Neural cell (in vitro differentiated cells): ENCODE results near the gene P2RX1. TPM values are rescaled to one million over a fixed set of nuclear protein-coding genes. Genes with fewer than 3 reads are reported as not detected.

Experiments
- H2AFZ ChIP-seq: fragments of 200-600, 300-800 bp; sonication (generic), shearing (Covaris generic); 2 replicates; pipeline ENCODE4 v1.6.0; 2014; ENCODE audit warnings: low read depth, mild to moderate bottlenecking, antibody characterized with exemption, low read length, moderate library complexity
- H3F3A ChIP-seq: fragments of 200-600 bp; shearing (Covaris generic); 2 replicates; pipeline ENCODE4 v1.6.1; 2016; ENCODE audit warnings: mild to moderate bottlenecking, moderate library complexity, mixed read lengths, antibody characterized with exemption, low read length; ENCODE audit not compliant: insufficient read depth, poor library complexity, severe bottlenecking
- H3K27ac ChIP-seq: fragments of 200-600, 300-800 bp; sonication (generic), shearing (Covaris generic); 2 replicates; pipeline ENCODE4 v1.5.1; 2014; ENCODE audit warnings: mild to moderate bottlenecking, low read length, moderate library complexity
- H3K27me3 ChIP-seq: fragments of 300-800, 200-600 bp; sonication (generic), shearing (Covaris generic); 2 replicates; pipeline ENCODE4 v1.6.0; 2014; ENCODE audit warnings: mild to moderate bottlenecking, low read depth, low read length, moderate library complexity; ENCODE audit not compliant: insufficient read depth
- H3K36me3 ChIP-seq: fragments of 300-800, 200-600 bp; sonication (generic), shearing (Covaris generic); 2 replicates; pipeline ENCODE4 v1.5.1; 2014; ENCODE audit warnings: mild to moderate bottlenecking, antibody characterized with exemption, low read length, moderate library complexity; ENCODE audit not compliant: insufficient read depth
- H3K4me2 ChIP-seq: fragments of 300-800, 200-600 bp; sonication (generic), shearing (Covaris generic); 2 replicates; pipeline ENCODE4 v1.6.0; 2014; ENCODE audit warnings: mild to moderate bottlenecking, low read length
- H3K4me3 ChIP-seq: fragments of 300-800, 200-600 bp; sonication (generic), shearing (Covaris generic); 2 replicates; pipeline ENCODE4 v1.5.1; 2014; ENCODE audit warnings: mild to moderate bottlenecking, low read length, moderate library complexity
- H3K79me2 ChIP-seq: fragments of 200-600 bp; shearing (Covaris generic); replicated peaks from 2 replicates; pipeline ENCODE4 v1.6.0; 2014; ENCODE audit warnings: mild to moderate bottlenecking, low read length, moderate library complexity; ENCODE audit not compliant: insufficient read depth
- H3K9ac ChIP-seq: fragments of 300-800, 200-600 bp; sonication (generic), shearing (Covaris generic); 2 replicates; pipeline ENCODE4 v1.6.1; 2016; ENCODE audit warnings: mild to moderate bottlenecking, low read length, mixed read lengths
- H3K9me2 ChIP-seq: fragments of 200-600 bp; shearing (Covaris generic); 2 replicates; pipeline ENCODE4 v1.6.1; 2016; ENCODE audit warnings: mild to moderate bottlenecking, low read length, mixed read lengths; ENCODE audit not compliant: insufficient read depth
- H3K9me3 ChIP-seq: fragments of 200-600, 300-800 bp; sonication (generic), shearing (Covaris generic); 2 replicates; pipeline ENCODE4 v1.6.1; 2016; ENCODE audit warnings: mild to moderate bottlenecking, mixed run types, low read length, moderate library complexity, mixed read lengths
- H4K20me1 ChIP-seq: fragments of 200-600 bp; shearing (Covaris generic); 2 replicates; pipeline ENCODE4 v1.6.1; 2016; ENCODE audit warnings: mild to moderate bottlenecking, mixed run types; ENCODE audit not compliant: insufficient read depth
- CTCF ChIP-seq: fragments of 450-650 bp; IDR thresholded peaks from 2 replicates; pipeline ENCODE4 v1.5.1; 2014; ENCODE audit warnings: antibody characterized with exemption, mild to moderate bottlenecking, moderate library complexity; ENCODE audit not compliant: poor library complexity, severe bottlenecking
- EP300 ChIP-seq: fragments of 450-650 bp; conservative IDR thresholded peaks from 2 replicates; pipeline ENCODE4 v1.6.1; 2014; ENCODE audit warnings: antibody characterized with exemption, mild to moderate bottlenecking, moderate library complexity; ENCODE audit not compliant: poor library complexity, severe bottlenecking
- EZH2 ChIP-seq: fragments of 200-600, 300-800 bp; shearing (Covaris generic), sonication (generic); IDR thresholded peaks from 2 replicates; pipeline ENCODE4 v1.6.1; 2014; ENCODE audit warnings: antibody characterized with exemption, low read length, borderline replicate concordance, mild to moderate bottlenecking; ENCODE audit not compliant: insufficient read depth, poor library complexity, severe bottlenecking
- MXI1 ChIP-seq: fragments of 450-650 bp; conservative IDR thresholded peaks from 2 replicates; pipeline ENCODE4 v1.6.1; 2014; ENCODE audit warnings: antibody characterized with exemption, mild to moderate bottlenecking; ENCODE audit not compliant: poor library complexity, severe bottlenecking
- POLR2AphosphoS5 ChIP-seq: IDR thresholded peaks from 2 replicates; pipeline ENCODE4 v1.6.1; 2012
- RAD21 ChIP-seq: fragments of 450-650 bp; conservative IDR thresholded peaks from 2 replicates; pipeline ENCODE4 v1.6.1; 2014; ENCODE audit warnings: antibody characterized with exemption, mild to moderate bottlenecking, moderate library complexity
- REST ChIP-seq: IDR thresholded peaks from 2 replicates; pipeline ENCODE4 v1.6.1; 2012; ENCODE audit warnings: borderline replicate concordance
- SMC3 ChIP-seq: fragments of 450-650 bp; conservative IDR thresholded peaks from 2 replicates; pipeline ENCODE4 v1.6.1; 2014; ENCODE audit warnings: antibody characterized with exemption, mild to moderate bottlenecking, moderate library complexity; ENCODE audit not compliant: poor library complexity
- TAF1 ChIP-seq: IDR thresholded peaks from 2 replicates; pipeline ENCODE4 v1.6.1; 2012; ENCODE audit warnings: low read depth
- polyA plus RNA-seq: library from polyadenylated mRNA; depleted of rRNA; stranded (reverse); fragments of >200 nt; gene quantifications from 2 replicates; pipeline ENCODE4 v1.2.3, GENCODE V29; 2014

P2RX1 gene
- polyA plus RNA-seq, 1 donor from 2014 or later = not detected

GRCh38 chr17:3886776-3887175 is 29.5 kb downstream of the P2RX1 start:
- no peaks in the 10 kb centered on the region for H3K27me3 ChIP-seq

GRCh38 chr17:3885970-3886369 is 30.3 kb downstream of the P2RX1 start:
- no peak overlapping the region for H3K4me3 ChIP-seq

More at GRCh38 chr17:3886776-3887175, 29.5 kb downstream of the P2RX1 start:
- no peaks in the 10 kb centered on the region for H3K79me2 ChIP-seq
- H3F3A ChIP-seq = no peaks in the 10 kb centered on the region
- no peaks in the 10 kb centered on the region for H3K9me2 ChIP-seq
- no peak for TF ChIP-seq TAF1
- TF ChIP-seq CTCF = no peak
- TF ChIP-seq POLR2AphosphoS5 = no peak
- TF ChIP-seq SMC3 = no peak
- TF ChIP-seq REST = no peak
- TF ChIP-seq MXI1 = no peak
- no peak for TF ChIP-seq EZH2
- no peak for TF ChIP-seq RAD21
- TF ChIP-seq EP300 = no peak
- no peak overlapping the region for H3K9ac ChIP-seq
- no peaks in the 10 kb centered on the region for H3K36me3 ChIP-seq
- no peak overlapping the region for H3K27ac ChIP-seq
- H3K4me2 ChIP-seq = no peak overlapping the region
- no peak overlapping the region for H2AFZ ChIP-seq
- H3K4me3 ChIP-seq = no peak overlapping the region
- H3K9me3 ChIP-seq = no peaks in the 10 kb centered on the region
- no peaks in the 10 kb centered on the region for H4K20me1 ChIP-seq

More at GRCh38 chr17:3885970-3886369, 30.3 kb downstream of the P2RX1 start:
- H3F3A ChIP-seq = no peaks in the 10 kb centered on the region
- H3K27me3 ChIP-seq = no peaks in the 10 kb centered on the region
- no peaks in the 10 kb centered on the region for H4K20me1 ChIP-seq
- no peaks in the 10 kb centered on the region for H3K9me3 ChIP-seq
- H3K4me2 ChIP-seq = no peak overlapping the region
- H3K27ac ChIP-seq = no peak overlapping the region
- H3K9me2 ChIP-seq = no peaks in the 10 kb centered on the region
- H2AFZ ChIP-seq = no peak overlapping the region
- no peaks in the 10 kb centered on the region for H3K36me3 ChIP-seq
- no peaks in the 10 kb centered on the region for H3K79me2 ChIP-seq
- TF ChIP-seq EZH2 (no peak), SMC3 (no peak), CTCF (no peak), RAD21 (no peak), POLR2AphosphoS5 (no peak), REST (no peak)
- H3K9ac ChIP-seq = no peak overlapping the region
